ENCODE measurements around the gene LINC00632. TPM values are rescaled to one million over a fixed set of nuclear protein-coding genes. Genes with fewer than 3 reads are reported as not detected.

Gene LINC00632
- total RNA-seq, 4 donors from 2014 or later: 10.3 to 64.4 (median 17.5) TPM

DNA sequence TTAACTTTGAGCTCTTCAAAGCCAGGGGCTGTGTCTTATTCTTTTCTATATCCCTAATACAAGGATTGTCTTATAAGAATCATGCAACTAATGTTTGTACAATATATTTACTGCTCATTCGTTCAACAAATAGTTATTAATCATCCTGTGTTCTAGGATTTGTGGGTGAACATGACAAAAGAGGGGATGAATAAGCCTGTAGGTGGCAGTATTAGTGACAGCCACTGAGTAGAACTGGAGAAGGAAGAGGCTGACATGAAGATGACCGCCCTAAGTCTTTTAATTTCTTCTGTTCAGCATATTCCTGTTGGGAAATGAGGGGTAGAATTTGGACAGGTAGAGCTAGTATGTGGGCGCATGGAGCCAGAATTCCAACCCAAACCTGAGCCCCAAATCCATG lies 11.9 kb upstream of the LINC00632 start:
- Histone ChIP-seq H3K4me3 (no peak overlapping the region), H3K9me3 (no peaks in the 10 kb centered on the region), H3K27me3 (no peaks in the 10 kb centered on the region), H3K36me3 (no peaks in the 10 kb centered on the region), H3K27ac (no peak overlapping the region), H3K4me1 (no peaks in the 10 kb centered on the region)
- TF ChIP-seq, protein P1, sequence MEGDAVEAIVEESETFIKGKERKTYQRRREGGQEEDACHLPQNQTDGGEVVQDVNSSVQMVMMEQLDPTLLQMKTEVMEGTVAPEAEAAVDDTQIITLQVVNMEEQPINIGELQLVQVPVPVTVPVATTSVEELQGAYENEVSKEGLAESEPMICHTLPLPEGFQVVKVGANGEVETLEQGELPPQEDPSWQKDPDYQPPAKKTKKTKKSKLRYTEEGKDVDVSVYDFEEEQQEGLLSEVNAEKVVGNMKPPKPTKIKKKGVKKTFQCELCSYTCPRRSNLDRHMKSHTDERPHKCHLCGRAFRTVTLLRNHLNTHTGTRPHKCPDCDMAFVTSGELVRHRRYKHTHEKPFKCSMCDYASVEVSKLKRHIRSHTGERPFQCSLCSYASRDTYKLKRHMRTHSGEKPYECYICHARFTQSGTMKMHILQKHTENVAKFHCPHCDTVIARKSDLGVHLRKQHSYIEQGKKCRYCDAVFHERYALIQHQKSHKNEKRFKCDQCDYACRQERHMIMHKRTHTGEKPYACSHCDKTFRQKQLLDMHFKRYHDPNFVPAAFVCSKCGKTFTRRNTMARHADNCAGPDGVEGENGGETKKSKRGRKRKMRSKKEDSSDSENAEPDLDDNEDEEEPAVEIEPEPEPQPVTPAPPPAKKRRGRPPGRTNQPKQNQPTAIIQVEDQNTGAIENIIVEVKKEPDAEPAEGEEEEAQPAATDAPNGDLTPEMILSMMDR (IDR thresholded peaks at IDR 0.05): no peak
- TF ChIP-seq POLR2A (IDR thresholded peaks at IDR 0.05): no peak
- DNase-seq: no peak

GRCh38 chrX:140701480-140701879 lies 8.1 kb upstream of the LINC00632 start:
- TF ChIP-seq, protein P1 (IDR thresholded peaks at IDR 0.05): peak in 1 of 6 experiments; percentile 20
- TF ChIP-seq POLR2A (IDR thresholded peaks at IDR 0.05): no peak
- no peak for DNase-seq
- H3K4me3 ChIP-seq: no peak overlapping the region
- H3K27ac ChIP-seq: no peak overlapping the region
- no peaks in the 10 kb centered on the region for H3K9me3 ChIP-seq
- no peaks in the 10 kb centered on the region for H3K36me3 ChIP-seq
- no peaks in the 10 kb centered on the region for H3K4me1 ChIP-seq
- no peaks in the 10 kb centered on the region for H3K27me3 ChIP-seq

DNA sequence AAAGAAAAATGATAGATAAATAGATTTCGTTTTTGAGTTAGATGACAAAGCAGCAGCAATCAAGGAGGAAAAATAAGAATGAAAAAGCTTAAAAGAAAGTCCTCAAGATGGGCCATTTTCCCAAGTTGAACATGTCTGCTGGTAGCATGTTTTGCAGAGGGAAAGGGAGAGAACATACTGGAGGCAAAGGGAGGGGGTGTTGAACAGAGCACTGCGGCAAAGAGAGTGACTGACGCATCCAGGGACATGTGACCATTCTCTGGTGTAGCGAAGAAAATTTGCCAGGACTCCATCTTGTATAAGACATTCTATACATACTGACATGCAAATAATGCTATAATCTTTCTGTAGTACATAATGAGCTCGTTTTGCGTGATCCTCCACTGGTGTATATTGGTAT lies 1.2 kb downstream of the LINC00632 start:
- H3K27ac ChIP-seq: no peak overlapping the region
- no peak for TF ChIP-seq POLR2A (IDR thresholded peaks at IDR 0.05)
- TF ChIP-seq, protein P1 (IDR thresholded peaks at IDR 0.05): no peak
- DNase-seq: no peak

GRCh38 chrX:140711894-140712293 lies 2.3 kb downstream of the LINC00632 start:
- no peaks in the 10 kb centered on the region for H3K9me3 ChIP-seq
- H3K36me3 ChIP-seq: no peaks in the 10 kb centered on the region
- no peak for TF ChIP-seq POLR2A (IDR thresholded peaks at IDR 0.05)
- TF ChIP-seq, protein P1 (IDR thresholded peaks at IDR 0.05): no peak
- no peaks in the 10 kb centered on the region for H3K4me1 ChIP-seq
- no peak overlapping the region for H3K4me3 ChIP-seq
- H3K27ac ChIP-seq: no peak overlapping the region
- no peak for DNase-seq
- no peaks in the 10 kb centered on the region for H3K27me3 ChIP-seq

More for the DNA sequence above, 1.2 kb downstream of the LINC00632 start:
- no peaks in the 10 kb centered on the region for H3K36me3 ChIP-seq
- no peaks in the 10 kb centered on the region for H3K9me3 ChIP-seq
- no peak overlapping the region for H3K4me3 ChIP-seq
- no peaks in the 10 kb centered on the region for H3K27me3 ChIP-seq
- H3K4me1 ChIP-seq: no peaks in the 10 kb centered on the region

DNA sequence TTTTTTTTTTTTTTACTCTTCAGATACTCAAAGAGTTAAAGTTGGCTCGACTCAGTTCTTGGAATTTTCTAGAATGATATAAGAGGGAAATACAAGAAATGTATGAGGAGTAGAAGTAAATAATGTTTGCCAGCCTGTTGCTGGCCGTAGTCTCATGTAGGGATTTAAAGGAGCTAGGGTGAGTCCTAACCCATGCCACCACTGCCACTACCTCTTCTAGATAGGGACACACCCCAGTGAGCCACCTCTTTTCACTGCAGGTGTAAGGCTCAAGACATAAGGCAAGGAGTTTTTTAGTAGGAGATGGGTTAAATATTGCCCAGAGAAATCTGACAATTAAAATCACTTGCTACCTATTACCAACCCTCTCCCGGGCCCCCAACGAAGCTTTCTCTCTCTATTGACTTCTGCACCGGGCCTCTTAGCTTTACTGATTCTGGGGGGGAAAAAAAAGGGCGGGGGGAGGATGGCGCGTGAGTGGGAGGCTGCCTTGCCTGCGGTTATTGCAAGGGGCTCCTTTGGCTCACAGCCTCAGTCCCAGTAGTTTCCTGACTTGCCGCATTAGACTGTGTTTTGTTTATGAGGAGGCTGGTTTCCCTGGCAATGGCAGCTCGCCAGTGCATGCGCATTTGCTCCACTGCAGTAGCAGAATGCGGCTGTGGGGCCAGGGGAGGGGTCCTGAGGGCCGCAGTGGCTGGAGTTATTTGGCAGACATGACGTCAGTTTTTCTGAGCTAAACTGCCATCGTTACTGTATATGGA lies 3.0 kb downstream of the LINC00632 start:
- Histone ChIP-seq H3K9me3 (no peaks in the 10 kb centered on the region), H3K4me1 (no peaks in the 10 kb centered on the region), H3K36me3 (no peaks in the 10 kb centered on the region), H3K27ac (no peak overlapping the region), H3K4me3 (peak overlapping the region in 1 of 4 donors; percentile 12), H3K27me3 (no peaks in the 10 kb centered on the region)
- peak in 1 of 3 donors; percentile 34 for DNase-seq
- TF ChIP-seq, protein P1 (IDR thresholded peaks at IDR 0.05): no peak
